HG03159 (cell line): ENCODE data around the gene MYADML2.

ENCODE experiments used
- ATAC-seq: cut with Tn5 transposase; IDR thresholded peaks from one replicate; pipeline ENCODE4 v1.9.1; 2021; ENCODE audit warnings: mild to moderate bottlenecking, moderate library complexity; ENCODE audit not compliant: unreplicated experiment

Gene MYADML2

GRCh38 chr17:81912441-81913309 is 34.4 kb downstream of the MYADML2 start:
- no peak for ATAC-seq

GRCh38 chr17:81911969-81912368 is 35.1 kb downstream of the MYADML2 start:
- ATAC-seq: no peak

- ATAC-seq: peak; percentile 65
Observed at GRCh38 chr17:81911277-81911961, 35.6 kb downstream of the MYADML2 start, which contains the start of gene PCYT2. TSS of gene PCYT2 (minus strand) at chr17:81911399. CDS start at chr17:81911355, 44 bp downstream.

GRCh38 chr17:81910840-81911276 is 36.2 kb downstream of the MYADML2 start:
- ATAC-seq: peak; percentile 22

- ATAC-seq: no peak
Observed at GRCh38 chr17:81909966-81910839, 36.8 kb downstream of the MYADML2 start.

- ATAC-seq: no peak
Observed at GRCh38 chr17:81909231-81909630, 37.8 kb downstream of the MYADML2 start.

GRCh38 chr17:81908793-81909192 is 38.2 kb downstream of the MYADML2 start:
- ATAC-seq: no peak

- no peak for ATAC-seq
Observed at GRCh38 chr17:81907219-81908145, 39.6 kb downstream of the MYADML2 start.

- ATAC-seq: no peak
Observed at GRCh38 chr17:81906476-81907218, 40.4 kb downstream of the MYADML2 start.

GRCh38 chr17:81905993-81906392 is 41.0 kb downstream of the MYADML2 start:
- ATAC-seq: no peak

GRCh38 chr17:81905424-81905875 is 41.6 kb downstream of the MYADML2 start:
- ATAC-seq: no peak

- ATAC-seq: no peak
Observed at GRCh38 chr17:81904600-81905423, 42.2 kb downstream of the MYADML2 start.

- ATAC-seq: no peak
Observed at GRCh38 chr17:81903896-81904599, 43.0 kb downstream of the MYADML2 start.

- ATAC-seq: no peak
Observed at GRCh38 chr17:81903415-81903831, 43.6 kb downstream of the MYADML2 start.

GRCh38 chr17:81902653-81903414 is 44.2 kb downstream of the MYADML2 start:
- no peak for ATAC-seq

- no peak for ATAC-seq
Observed at GRCh38 chr17:81902023-81902652, 44.9 kb downstream of the MYADML2 start, which contains the start of gene NPB. TSS of gene NPB (plus strand) at chr17:81902238. CDS start at chr17:81902278, 40 bp downstream.
